GM18867 (cell line): ENCODE data around the gene KCNA4.
"Not testable (repeated sequence)": the region's sequence is repeated elsewhere in the genome, so short reads cannot be mapped to it uniquely, and the experiment has no call there.

Experiments
- ATAC-seq: cut with Tn5 transposase; IDR thresholded peaks from one replicate; pipeline ENCODE4 v1.9.1; 2021; ENCODE audit warnings: mild to moderate bottlenecking, moderate library complexity; ENCODE audit not compliant: unreplicated experiment

KCNA4 gene

DNA sequence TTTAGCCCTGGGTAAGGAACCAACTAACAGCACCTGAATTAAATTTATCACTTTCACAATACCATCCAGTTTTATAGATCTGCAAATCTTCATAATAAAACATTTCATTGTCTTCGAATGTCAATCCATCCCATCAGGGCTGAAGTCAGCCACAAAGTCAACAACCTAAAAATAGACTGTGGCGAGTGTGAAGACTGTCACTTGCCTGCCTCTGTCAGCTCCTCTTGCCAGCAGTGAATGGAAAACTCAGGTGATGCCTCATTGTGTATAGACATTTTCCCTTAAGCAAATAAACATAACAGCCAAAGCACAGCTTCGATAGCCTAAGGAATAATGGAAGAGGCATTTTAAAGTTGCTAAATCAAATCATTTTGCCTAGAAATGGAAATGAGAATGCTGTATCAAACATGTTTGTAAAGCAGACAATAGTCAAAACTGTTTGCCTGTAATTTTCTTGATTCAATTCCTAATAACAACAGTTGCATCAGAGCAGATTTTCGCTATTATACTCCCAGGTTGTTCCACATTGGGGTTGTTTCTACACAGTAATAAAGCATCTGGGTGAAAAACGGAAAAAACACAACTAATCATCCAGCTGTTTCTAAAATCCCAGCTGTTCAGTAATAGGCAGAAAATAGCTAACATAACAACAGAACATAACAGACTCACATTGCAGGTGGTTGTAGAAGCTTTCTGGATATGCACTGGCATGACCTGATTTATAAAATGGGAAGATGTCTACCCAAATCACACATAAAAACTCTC is 15.7 kb downstream of the KCNA4 start:
- no peak for ATAC-seq

- peak; percentile 98 for ATAC-seq
Measured at GRCh38 chr11:29996016-29996415, 20.8 kb downstream of the KCNA4 start.

DNA sequence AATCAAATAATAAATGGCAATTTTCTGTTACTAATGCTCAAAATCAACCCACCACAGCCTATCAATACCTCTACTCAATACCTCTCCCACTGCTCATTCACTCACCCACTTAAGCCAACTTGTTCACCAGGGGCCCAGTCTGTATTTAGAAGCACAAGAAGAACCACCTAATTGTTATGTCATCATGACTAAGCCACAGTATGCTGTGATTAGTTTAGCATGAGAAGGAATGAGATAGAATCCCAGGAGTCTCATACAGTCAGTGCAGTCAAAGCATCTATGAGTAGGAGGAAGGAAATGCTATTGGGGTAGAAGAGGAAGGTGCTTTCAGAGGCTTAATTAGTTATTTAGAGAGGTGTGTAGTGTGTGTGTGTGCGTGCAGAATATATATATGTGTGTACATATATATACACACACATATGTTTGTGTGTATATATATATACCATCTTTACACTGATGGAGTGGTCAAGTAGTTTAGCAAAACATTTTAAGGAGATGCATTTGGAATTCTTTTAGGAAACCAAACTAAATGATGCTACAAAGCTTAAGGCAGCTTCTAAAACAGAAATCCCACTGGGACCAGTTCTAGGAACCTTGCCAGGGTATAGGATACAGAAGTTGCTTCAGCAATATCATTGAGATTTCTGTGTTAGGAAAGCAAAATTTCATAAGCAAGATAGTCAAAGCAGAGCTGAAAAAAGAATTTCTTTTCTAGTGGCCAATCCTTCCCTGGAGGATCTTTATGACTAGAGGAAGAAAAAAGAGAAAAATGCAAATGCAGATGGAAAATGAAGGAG is 27.5 kb downstream of the KCNA4 start:
- ATAC-seq: no peak

DNA sequence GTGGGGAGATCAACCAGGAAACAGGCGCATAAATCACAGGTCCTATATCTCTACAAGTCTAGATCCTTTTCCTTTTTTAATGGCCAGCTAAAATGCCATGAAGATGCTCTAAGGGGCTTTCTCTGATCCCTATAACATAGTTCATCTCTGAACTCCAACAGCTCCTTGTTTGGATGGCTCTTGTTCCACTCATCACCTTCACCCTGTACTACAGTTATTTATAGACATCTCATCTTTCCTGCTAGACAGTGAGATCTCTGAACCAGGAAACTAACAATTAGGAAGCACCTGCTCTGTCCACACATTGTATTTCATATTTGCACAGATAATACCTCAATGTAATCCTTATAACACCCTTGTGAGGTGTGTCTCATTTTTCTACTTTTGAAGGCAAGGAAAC is 31.6 kb downstream of the KCNA4 start:
- ATAC-seq: no peak

DNA sequence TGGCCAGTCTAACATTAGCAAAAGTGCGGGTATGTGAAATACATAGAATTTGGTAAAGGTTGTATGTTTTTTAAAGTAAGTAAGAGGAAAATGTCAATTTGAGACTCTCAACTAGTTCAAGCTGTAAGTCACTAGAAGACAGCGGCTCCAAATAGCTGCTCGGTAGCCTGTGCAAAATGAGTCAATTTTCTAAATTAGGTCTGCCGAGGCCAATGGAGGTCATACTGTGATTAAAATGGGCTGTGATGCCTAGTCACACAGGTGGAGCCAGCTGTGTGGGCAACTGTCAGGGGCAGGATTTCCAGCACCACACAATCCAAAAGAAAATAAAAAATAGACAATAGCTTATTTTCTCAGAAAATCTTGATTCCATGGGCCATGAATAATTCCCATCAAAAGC is 32.3 kb downstream of the KCNA4 start:
- ATAC-seq: no peak

GRCh38 chr11:29978549-29978948 is 38.3 kb downstream of the KCNA4 start:
- ATAC-seq: no peak

DNA sequence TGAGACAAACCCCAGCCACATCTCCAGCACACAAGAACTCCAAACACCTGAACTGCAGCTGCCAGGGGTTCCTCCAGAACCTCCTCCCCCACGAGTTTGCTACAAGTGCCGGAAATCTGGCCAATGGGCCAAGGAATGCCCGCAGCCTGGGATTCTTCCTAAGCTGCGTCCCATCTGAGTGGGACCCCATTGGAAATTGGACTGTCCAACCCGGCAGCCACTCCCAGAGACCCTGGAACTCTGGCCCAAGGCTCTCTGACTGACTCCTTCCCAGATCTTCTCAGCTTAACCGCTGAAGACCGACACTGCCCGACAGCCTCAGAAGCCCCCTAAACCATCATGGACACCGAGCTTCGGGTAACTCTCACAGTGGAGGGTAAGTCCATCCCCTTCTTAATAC is 41.2 kb downstream of the KCNA4 start:
- ATAC-seq: not testable (repeated sequence)

DNA sequence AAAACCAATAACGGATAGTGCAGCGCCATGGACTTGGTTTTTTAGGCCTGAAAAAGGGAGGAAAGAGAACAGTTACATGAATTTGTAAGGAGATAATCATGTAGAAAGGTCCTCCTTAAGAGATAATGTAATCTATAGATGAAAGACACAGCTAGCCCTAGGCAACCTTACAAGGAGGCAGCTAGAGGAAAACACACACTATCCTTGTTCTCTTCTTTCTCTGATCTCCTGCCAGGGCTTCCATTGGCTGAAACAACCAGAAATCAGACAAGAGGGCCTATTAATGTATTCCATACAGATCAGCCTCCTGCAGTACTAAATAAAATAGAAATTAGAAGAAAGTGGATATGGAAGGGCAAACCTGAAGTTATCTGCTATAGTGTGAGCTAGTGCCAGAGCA is 53.0 kb downstream of the KCNA4 start:
- no peak for ATAC-seq

- no peak for ATAC-seq
Measured at GRCh38 chr11:29963036-29963435, 53.8 kb downstream of the KCNA4 start.

- ATAC-seq: peak; percentile 88
Measured at GRCh38 chr11:29962243-29962642, 54.6 kb downstream of the KCNA4 start.
